ENCODE data around the gene CACNG1.

Gene CACNG1

GRCh38 chr17:67052720-67053437, 8.5 kb downstream of the CACNG1 start:
- DNase-seq: no peak

- DNase-seq: no peak
Observed at GRCh38 chr17:67053438-67054000, 9.2 kb downstream of the CACNG1 start.

- no peak for DNase-seq
Observed at GRCh38 chr17:67054011-67054591, 9.7 kb downstream of the CACNG1 start.

GRCh38 chr17:67054608-67055007, 10.3 kb downstream of the CACNG1 start:
- DNase-seq: no peak

- no peak for DNase-seq
Observed at GRCh38 chr17:67055041-67055443, 10.7 kb downstream of the CACNG1 start.

GRCh38 chr17:67055811-67056745, 11.7 kb downstream of the CACNG1 start:
- no peak for DNase-seq

- DNase-seq: no peak
Observed at GRCh38 chr17:67056746-67057490, 12.6 kb downstream of the CACNG1 start.

- no peak for DNase-seq
Observed at GRCh38 chr17:67058036-67058435, 13.7 kb downstream of the CACNG1 start.

GRCh38 chr17:67059372-67059771, 15.0 kb downstream of the CACNG1 start:
- DNase-seq: no peak

- no peak for DNase-seq
Observed at GRCh38 chr17:67063141-67063540, 18.8 kb downstream of the CACNG1 start.

GRCh38 chr17:67066717-67067116, 22.4 kb downstream of the CACNG1 start:
- no peak for DNase-seq

- no peak for DNase-seq
Observed at GRCh38 chr17:67067571-67068482, 23.5 kb downstream of the CACNG1 start.

GRCh38 chr17:67068999-67069398, 24.6 kb downstream of the CACNG1 start:
- no peak for DNase-seq

GRCh38 chr17:67069603-67070136, 25.3 kb downstream of the CACNG1 start:
- no peak for DNase-seq

GRCh38 chr17:67071595-67071994, 27.2 kb downstream of the CACNG1 start:
- no peak for DNase-seq

GRCh38 chr17:67072885-67073284, 28.5 kb downstream of the CACNG1 start:
- DNase-seq: no peak

- DNase-seq: no peak
Observed at GRCh38 chr17:67074781-67075180, 30.4 kb downstream of the CACNG1 start.

- DNase-seq: no peak
Observed at GRCh38 chr17:67076290-67076689, 31.9 kb downstream of the CACNG1 start.

GRCh38 chr17:67078292-67078691, 33.9 kb downstream of the CACNG1 start:
- DNase-seq: no peak

GRCh38 chr17:67079491-67079890, 35.1 kb downstream of the CACNG1 start:
- DNase-seq: no peak

- no peak for DNase-seq
Observed at GRCh38 chr17:67080804-67081203, 36.5 kb downstream of the CACNG1 start.

Measured in activated CD4-positive, alpha-beta T cell treated with anti-CD3 and anti-CD28 coated beads, Interleukin-2, amount 50 U/mL, for 4 hours (primary cell).